Nephron progenitor cell (in vitro differentiated cells): ENCODE results near the gene CENPX.

ENCODE experiments used
- DNase-seq: peaks from one replicate; pipeline ENCODE4 v3.0.0; 2021
- H3K27ac Mint-ChIP-seq: 2 replicates; pipeline ENCODE4 v1.8.0; 2021; ENCODE audit warnings: mild to moderate bottlenecking, moderate library complexity, mixed read lengths
- H3K27me3 Mint-ChIP-seq: 2 replicates; pipeline ENCODE4 v1.8.0; 2021; ENCODE audit warnings: mild to moderate bottlenecking, low read depth, mixed read lengths; ENCODE audit not compliant: poor library complexity
- H3K36me3 Mint-ChIP-seq: 2 replicates; pipeline ENCODE4 v1.8.0; 2021; ENCODE audit warnings: low read depth, mixed read lengths
- H3K4me1 Mint-ChIP-seq: 2 replicates; pipeline ENCODE4 v1.8.0; 2021; ENCODE audit warnings: mixed read lengths
- H3K4me3 Mint-ChIP-seq: 2 replicates; pipeline ENCODE4 v1.8.0; 2021; ENCODE audit warnings: mild to moderate bottlenecking, moderate library complexity, mixed read lengths
- H3K9me3 Mint-ChIP-seq: 2 replicates; pipeline ENCODE4 v1.8.0; 2021; ENCODE audit warnings: mild to moderate bottlenecking, moderate library complexity, mixed read lengths
- TF ChIP-seq, protein P1 (sequence below): fragments of 200-600 bp; sonication (generic); IDR thresholded peaks from 2 replicates; pipeline ENCODE4 v1.5.0; 2021; ENCODE audit warnings: antibody characterized with exemption

The CENPX gene

DNA sequence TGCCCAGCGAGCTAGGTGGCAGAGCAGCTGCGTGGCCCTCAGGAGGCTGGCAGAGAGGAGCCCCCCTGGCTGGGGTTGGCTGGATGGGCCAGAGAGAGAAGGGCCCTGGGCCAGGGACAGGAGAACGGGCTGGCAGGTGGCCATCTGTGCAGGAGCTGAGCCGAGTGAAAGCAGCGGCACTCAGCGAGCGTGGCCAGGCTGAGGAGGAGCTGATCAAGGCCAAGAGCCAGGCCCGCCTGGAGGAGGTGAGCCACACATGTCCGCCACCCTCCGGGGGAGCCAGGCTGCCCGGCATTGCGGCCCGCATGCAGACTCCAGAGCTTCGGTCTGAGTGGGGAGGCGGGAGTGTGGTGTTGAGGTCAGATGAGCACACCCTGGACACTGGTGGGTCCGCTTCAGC is 6.7 kb upstream of the CENPX start:
- Mint-ChIP-seq H3K27me3 (peaks cover 9% of the 10 kb centered on the region), H3K36me3 (no peaks in the 10 kb centered on the region), H3K4me1 (peaks cover 17% of the 10 kb centered on the region), H3K27ac (peak overlapping the region; percentile 81), H3K9me3 (no peaks in the 10 kb centered on the region), H3K4me3 (peak overlapping the region; percentile 72)
- DNase-seq: no peak
- TF ChIP-seq, protein P1, sequence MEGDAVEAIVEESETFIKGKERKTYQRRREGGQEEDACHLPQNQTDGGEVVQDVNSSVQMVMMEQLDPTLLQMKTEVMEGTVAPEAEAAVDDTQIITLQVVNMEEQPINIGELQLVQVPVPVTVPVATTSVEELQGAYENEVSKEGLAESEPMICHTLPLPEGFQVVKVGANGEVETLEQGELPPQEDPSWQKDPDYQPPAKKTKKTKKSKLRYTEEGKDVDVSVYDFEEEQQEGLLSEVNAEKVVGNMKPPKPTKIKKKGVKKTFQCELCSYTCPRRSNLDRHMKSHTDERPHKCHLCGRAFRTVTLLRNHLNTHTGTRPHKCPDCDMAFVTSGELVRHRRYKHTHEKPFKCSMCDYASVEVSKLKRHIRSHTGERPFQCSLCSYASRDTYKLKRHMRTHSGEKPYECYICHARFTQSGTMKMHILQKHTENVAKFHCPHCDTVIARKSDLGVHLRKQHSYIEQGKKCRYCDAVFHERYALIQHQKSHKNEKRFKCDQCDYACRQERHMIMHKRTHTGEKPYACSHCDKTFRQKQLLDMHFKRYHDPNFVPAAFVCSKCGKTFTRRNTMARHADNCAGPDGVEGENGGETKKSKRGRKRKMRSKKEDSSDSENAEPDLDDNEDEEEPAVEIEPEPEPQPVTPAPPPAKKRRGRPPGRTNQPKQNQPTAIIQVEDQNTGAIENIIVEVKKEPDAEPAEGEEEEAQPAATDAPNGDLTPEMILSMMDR: no peak

DNA sequence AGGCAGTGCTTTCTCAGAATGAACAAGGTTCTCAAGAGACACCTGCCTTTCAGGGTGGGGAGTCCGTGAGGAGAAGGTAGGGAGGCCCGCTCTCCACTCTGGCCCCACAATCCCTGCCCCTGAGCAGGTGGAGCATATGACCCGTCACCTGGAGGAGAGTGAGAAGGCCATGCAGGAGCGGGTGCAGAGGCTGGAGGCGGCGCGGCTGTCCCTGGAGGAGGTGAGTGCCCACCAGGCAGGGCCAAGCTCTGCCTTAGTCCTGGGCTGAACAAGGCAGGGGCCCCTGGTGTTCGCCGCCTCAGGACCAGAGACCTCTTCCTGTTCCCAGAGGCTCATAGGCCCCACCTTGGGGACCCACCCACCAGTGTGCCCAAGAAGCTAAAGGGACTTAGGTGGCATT is 6.3 kb upstream of the CENPX start:
- no peak overlapping the region for H3K4me3 Mint-ChIP-seq
- DNase-seq: no peak
- H3K36me3 Mint-ChIP-seq: no peaks in the 10 kb centered on the region
- H3K4me1 Mint-ChIP-seq: peaks cover 17% of the 10 kb centered on the region
- H3K9me3 Mint-ChIP-seq: no peaks in the 10 kb centered on the region
- H3K27me3 Mint-ChIP-seq: peaks cover 9% of the 10 kb centered on the region
- TF ChIP-seq, protein P1: no peak
- H3K27ac Mint-ChIP-seq: no peak overlapping the region

DNA sequence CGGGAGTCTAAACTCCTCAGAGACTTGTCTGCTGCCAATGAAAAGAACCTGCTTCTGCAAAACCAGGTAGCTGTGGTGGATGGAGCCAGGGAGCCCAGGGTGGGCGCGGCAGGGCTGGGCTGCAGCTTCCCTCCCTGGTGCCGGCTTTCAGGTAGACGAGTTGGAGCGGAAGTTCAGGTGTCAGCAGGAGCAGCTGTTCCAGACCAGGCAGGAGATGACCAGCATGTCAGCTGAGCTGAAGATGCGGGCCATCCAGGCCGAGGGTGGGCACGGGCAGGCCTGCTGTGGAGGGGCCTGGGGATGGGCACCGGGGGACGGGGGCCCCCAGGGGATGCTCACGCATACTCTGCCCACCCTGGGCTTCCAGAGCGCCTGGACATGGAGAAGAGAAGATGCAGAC is 5.6 kb upstream of the CENPX start:
- H3K27ac Mint-ChIP-seq: no peak overlapping the region
- TF ChIP-seq, protein P1: no peak
- H3K4me1 Mint-ChIP-seq: peaks cover 19% of the 10 kb centered on the region
- H3K9me3 Mint-ChIP-seq: no peaks in the 10 kb centered on the region
- H3K4me3 Mint-ChIP-seq: no peak overlapping the region
- no peak for DNase-seq
- peaks cover 9% of the 10 kb centered on the region for H3K27me3 Mint-ChIP-seq
- no peaks in the 10 kb centered on the region for H3K36me3 Mint-ChIP-seq

DNA sequence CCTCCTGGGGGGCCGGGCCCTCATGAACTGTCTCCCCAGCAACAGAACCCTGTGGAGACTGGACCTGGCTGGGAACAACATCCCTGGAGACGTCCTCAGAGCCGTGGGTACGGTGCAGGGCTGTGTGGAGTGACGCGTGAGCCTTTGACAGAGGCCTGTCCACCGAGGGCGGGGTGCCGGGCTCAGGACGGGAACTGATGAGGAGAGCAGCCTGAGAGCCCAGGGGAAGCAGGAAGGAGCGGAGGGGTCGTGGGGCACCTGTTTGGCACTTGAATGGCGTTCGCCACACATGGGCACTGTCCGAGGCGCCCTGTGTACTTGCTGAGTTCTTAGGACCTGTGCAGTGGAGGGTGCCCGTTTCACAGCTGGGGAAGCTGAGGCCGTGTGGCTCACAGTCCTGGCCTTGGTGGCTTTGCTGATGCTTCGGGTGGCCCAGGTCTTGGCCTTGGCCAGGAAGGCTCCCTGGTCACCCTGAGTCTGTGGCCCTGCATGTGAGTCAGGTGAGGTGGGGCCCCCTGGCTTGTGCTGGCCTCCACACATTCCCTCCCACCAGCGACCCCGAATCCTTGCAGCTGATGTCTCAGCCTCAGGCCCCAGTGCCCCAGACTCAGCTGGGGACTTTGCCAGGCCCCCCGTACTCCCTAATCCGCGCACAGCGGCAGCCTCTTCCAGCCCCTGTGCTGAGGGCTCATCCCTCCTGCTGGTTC is 2.9 kb upstream of the CENPX start:
- no peak for DNase-seq
- peaks cover 24% of the 10 kb centered on the region for H3K4me1 Mint-ChIP-seq
- no peak overlapping the region for H3K27ac Mint-ChIP-seq
- peaks cover 3% of the 10 kb centered on the region for H3K27me3 Mint-ChIP-seq
- no peaks in the 10 kb centered on the region for H3K9me3 Mint-ChIP-seq
- peak overlapping the region; percentile 52 for H3K4me3 Mint-ChIP-seq
- TF ChIP-seq, protein P1: no peak
- no peaks in the 10 kb centered on the region for H3K36me3 Mint-ChIP-seq

DNA sequence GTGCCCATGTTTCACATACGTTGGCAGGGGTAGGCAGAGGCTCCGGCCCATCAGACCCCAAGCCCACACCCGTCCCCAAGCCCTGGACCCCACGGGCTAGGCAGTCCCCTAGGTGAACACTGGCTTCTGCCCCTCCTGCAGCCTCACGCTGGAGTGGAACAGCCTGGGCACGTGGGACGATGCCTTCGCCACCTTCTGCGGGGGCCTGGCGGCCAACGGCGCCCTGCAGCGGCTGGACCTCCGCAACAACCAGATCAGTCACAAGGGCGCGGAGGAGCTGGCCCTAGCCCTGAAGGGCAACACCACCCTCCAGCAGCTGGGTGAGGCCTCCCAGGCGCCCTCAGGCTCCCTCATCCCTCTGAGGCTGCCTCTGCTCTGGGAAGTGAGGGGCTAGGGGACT is 2.2 kb upstream of the CENPX start:
- TF ChIP-seq, protein P1: no peak
- Mint-ChIP-seq H3K27me3 (peaks cover 3% of the 10 kb centered on the region), H3K4me1 (peaks cover 26% of the 10 kb centered on the region), H3K36me3 (no peaks in the 10 kb centered on the region), H3K9me3 (no peaks in the 10 kb centered on the region), H3K27ac (no peak overlapping the region), H3K4me3 (no peak overlapping the region)
- no peak for DNase-seq
